ENCODE results near the gene MIGA1.
"Not testable (repeated sequence)": the region's sequence is repeated elsewhere in the genome, so short reads cannot be mapped to it uniquely, and the experiment has no call there.

The MIGA1 gene

GRCh38 chr1:77857552-77857951 lies 78.1 kb downstream of the MIGA1 start:
- no peak for DNase-seq

GRCh38 chr1:77858725-77859124 lies 79.3 kb downstream of the MIGA1 start:
- DNase-seq: no peak

- no peak for DNase-seq
These were observed 79.8 kb downstream of the MIGA1 start for GRCh38 chr1:77859248-77859647.

GRCh38 chr1:77866296-77866695 lies 86.8 kb downstream of the MIGA1 start:
- no peak for DNase-seq

- DNase-seq: no peak
These were observed 93.2 kb downstream of the MIGA1 start for GRCh38 chr1:77872645-77873044.

- no peak for DNase-seq
These were observed 94.0 kb downstream of the MIGA1 start for GRCh38 chr1:77873461-77873860.

GRCh38 chr1:77874804-77875445 lies 95.5 kb downstream of the MIGA1 start:
- peak; percentile 26 for DNase-seq

- DNase-seq: no peak
These were observed 97.4 kb downstream of the MIGA1 start for GRCh38 chr1:77876884-77877283.

GRCh38 chr1:77881061-77881460 lies 101.6 kb downstream of the MIGA1 start:
- DNase-seq: no peak

GRCh38 chr1:77882411-77882810 lies 103.0 kb downstream of the MIGA1 start:
- DNase-seq: no peak

GRCh38 chr1:77888081-77888780 lies 108.8 kb downstream of the MIGA1 start, which contains the start of gene NEXN:
NEXN (plus strand) TSS chr1:77888624; CDS start chr1:77916107, 27,483 bp downstream.
- peak; percentile 54 for DNase-seq

- peak; percentile 34 for DNase-seq
These were observed 109.6 kb downstream of the MIGA1 start for GRCh38 chr1:77888781-77889642.

- DNase-seq: peak; percentile 37
These were observed 110.2 kb downstream of the MIGA1 start for GRCh38 chr1:77889671-77890070.

GRCh38 chr1:77891200-77891599 lies 111.8 kb downstream of the MIGA1 start:
- no peak for DNase-seq

- no peak for DNase-seq
These were observed 120.3 kb downstream of the MIGA1 start for GRCh38 chr1:77899647-77900320.

- no peak for DNase-seq
These were observed 121.3 kb downstream of the MIGA1 start for GRCh38 chr1:77900687-77901293.

- DNase-seq: no peak
These were observed 126.2 kb downstream of the MIGA1 start for GRCh38 chr1:77905603-77906002.

GRCh38 chr1:77906019-77906545 lies 126.6 kb downstream of the MIGA1 start:
- DNase-seq: no peak

GRCh38 chr1:77906624-77907023 lies 127.2 kb downstream of the MIGA1 start:
- DNase-seq: no peak

GRCh38 chr1:77910116-77910515 lies 130.7 kb downstream of the MIGA1 start:
- DNase-seq: no peak

- DNase-seq: not testable (repeated sequence)
These were observed 139.5 kb downstream of the MIGA1 start for GRCh38 chr1:77918918-77919317.

GRCh38 chr1:77925518-77925917 lies 146.1 kb downstream of the MIGA1 start:
- no peak for DNase-seq

Measured in amniotic stem cell (primary cell).